ENCODE measurements around the gene NPTXR.

GRCh38 chr22:38823637-38824036, 20.2 kb downstream of the NPTXR start:
- no peak for TF ChIP-seq EZH2 (IDR thresholded peaks at IDR 0.05; ENCODE audit: borderline replicate concordance, low read depth, low read length, poor library complexity, severe bottlenecking)
- no peak for TF ChIP-seq CTCF (conservative IDR thresholded peaks at IDR 0.05; ENCODE audit: low read depth, low read length)
